T follicular helper cell (primary cell): ENCODE data around the gene MICAL3.
"Not testable (repeated sequence)": the region's sequence is repeated elsewhere in the genome, so short reads cannot be mapped to it uniquely, and the experiment has no call there.

Experiments used
- DNase-seq: peaks from one replicate; pipeline ENCODE4 v3.0.0-alpha.2; 2020; ENCODE audit warnings: low read depth

MICAL3 gene

GRCh38 chr22:18060646-18061620 is 36.6 kb upstream of the MICAL3 start:
- no peak for DNase-seq

- no peak for DNase-seq
These were observed 35.6 kb upstream of the MICAL3 start for GRCh38 chr22:18059991-18060390.

GRCh38 chr22:18059473-18059872 is 35.1 kb upstream of the MICAL3 start:
- no peak for DNase-seq

GRCh38 chr22:18059094-18059417 is 34.7 kb upstream of the MICAL3 start:
- DNase-seq, result no peak

- no peak for DNase-seq
These were observed 34.2 kb upstream of the MICAL3 start for GRCh38 chr22:18058371-18059093.

- no peak for DNase-seq
These were observed 33.3 kb upstream of the MICAL3 start for GRCh38 chr22:18057568-18058209.

- no peak for DNase-seq
These were observed 32.6 kb upstream of the MICAL3 start for GRCh38 chr22:18056807-18057474.

- DNase-seq, result no peak
These were observed 31.9 kb upstream of the MICAL3 start for GRCh38 chr22:18056161-18056666.

GRCh38 chr22:18055619-18056160 is 31.3 kb upstream of the MICAL3 start:
- no peak for DNase-seq

- DNase-seq, result not testable (repeated sequence)
These were observed 29.0 kb upstream of the MICAL3 start for GRCh38 chr22:18053216-18053946.

GRCh38 chr22:18051113-18051512 is 26.8 kb upstream of the MICAL3 start:
- not testable (repeated sequence) for DNase-seq

- no peak for DNase-seq
These were observed 25.7 kb upstream of the MICAL3 start for GRCh38 chr22:18050065-18050464.

- no peak for DNase-seq
These were observed 24.1 kb upstream of the MICAL3 start for GRCh38 chr22:18048441-18048898.

GRCh38 chr22:18048041-18048440 is 23.7 kb upstream of the MICAL3 start:
- no peak for DNase-seq

GRCh38 chr22:18045794-18046193 is 21.4 kb upstream of the MICAL3 start:
- no peak for DNase-seq

- no peak for DNase-seq
These were observed 20.3 kb upstream of the MICAL3 start for GRCh38 chr22:18044548-18045271.

GRCh38 chr22:18042685-18043084 is 18.3 kb upstream of the MICAL3 start:
- no peak for DNase-seq

- DNase-seq, result not testable (repeated sequence)
These were observed 16.5 kb upstream of the MICAL3 start for GRCh38 chr22:18040898-18041297.

- DNase-seq, result no peak
These were observed 11.4 kb upstream of the MICAL3 start for GRCh38 chr22:18035751-18036150.

- DNase-seq, result no peak
These were observed 9.7 kb upstream of the MICAL3 start for GRCh38 chr22:18034076-18034475.
